ENCODE results near the gene PAOX.

The PAOX gene

DNA sequence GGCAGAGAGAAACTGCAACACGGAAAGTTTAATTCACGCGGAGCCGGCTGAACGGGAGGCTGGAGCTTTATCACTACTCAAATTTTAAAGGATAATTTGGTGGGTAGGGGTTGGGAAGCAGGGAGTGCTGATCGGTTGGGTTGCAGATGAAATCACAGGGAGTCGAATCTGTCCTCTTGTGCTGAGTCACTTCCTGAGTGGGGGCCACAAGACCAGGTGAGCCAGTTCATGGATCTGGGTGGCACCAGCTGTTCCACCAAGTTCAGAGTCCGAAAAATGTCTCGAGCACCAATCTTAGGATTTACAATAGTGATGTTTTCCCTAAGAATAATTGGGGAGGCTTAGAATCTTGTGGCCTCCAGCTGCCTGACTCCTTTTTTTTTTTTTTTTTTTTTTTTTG is 35.5 kb upstream of the PAOX start:
- TF ChIP-seq CTCF (IDR thresholded peaks at IDR 0.05), result no peak
- TF ChIP-seq ZFX (IDR thresholded peaks at IDR 0.05; ENCODE audit: borderline replicate concordance), result no peak
- H3K27ac ChIP-seq, result no peak overlapping the region

GRCh38 chr10:133344236-133344635 is 34.8 kb upstream of the PAOX start:
- TF ChIP-seq CTCF (IDR thresholded peaks at IDR 0.05) (no peak), ZFX (IDR thresholded peaks at IDR 0.05; ENCODE audit: borderline replicate concordance) (no peak)
- H3K27ac ChIP-seq, result no peak overlapping the region

DNA sequence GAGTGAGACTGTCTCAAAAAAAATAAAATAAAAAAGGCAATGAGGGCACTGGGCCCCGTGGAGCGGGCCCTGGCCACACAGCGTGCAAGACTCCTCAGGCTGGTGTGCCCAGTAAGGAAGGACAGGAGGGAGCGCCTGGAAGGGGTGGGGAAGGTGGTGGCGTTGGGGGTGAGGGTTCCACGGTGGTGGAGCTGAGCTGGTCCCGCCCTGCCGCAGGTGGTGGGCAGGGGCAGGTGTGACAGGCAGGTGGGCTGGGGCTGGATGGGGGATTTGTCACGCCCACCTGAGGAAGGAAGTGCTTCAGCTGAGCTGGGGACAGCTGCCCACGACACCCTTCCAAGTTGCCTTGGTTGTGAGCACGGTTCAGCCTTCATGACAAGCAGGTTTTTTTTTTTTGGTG is 32.6 kb upstream of the PAOX start:
- TF ChIP-seq CTCF (IDR thresholded peaks at IDR 0.05) (no peak), ZFX (IDR thresholded peaks at IDR 0.05; ENCODE audit: borderline replicate concordance) (no peak)
- H3K27ac ChIP-seq, result no peak overlapping the region

GRCh38 chr10:133347710-133348517 is 31.1 kb upstream of the PAOX start:
- no peak for TF ChIP-seq CTCF (IDR thresholded peaks at IDR 0.05)
- TF ChIP-seq ZFX (IDR thresholded peaks at IDR 0.05; ENCODE audit: borderline replicate concordance), result no peak
- H3K27ac ChIP-seq, result no peak overlapping the region

- no peak for TF ChIP-seq ZFX (IDR thresholded peaks at IDR 0.05; ENCODE audit: borderline replicate concordance)
- no peak for TF ChIP-seq CTCF (IDR thresholded peaks at IDR 0.05)
- no peak overlapping the region for H3K27ac ChIP-seq
Observed at GRCh38 chr10:133349160-133349568, 29.9 kb upstream of the PAOX start.

GRCh38 chr10:133349577-133350011 is 29.5 kb upstream of the PAOX start:
- H3K27ac ChIP-seq, result no peak overlapping the region
- TF ChIP-seq CTCF (IDR thresholded peaks at IDR 0.05) (no peak), ZFX (IDR thresholded peaks at IDR 0.05; ENCODE audit: borderline replicate concordance) (no peak)

GRCh38 chr10:133350283-133350949 is 28.6 kb upstream of the PAOX start:
- TF ChIP-seq ZFX (IDR thresholded peaks at IDR 0.05; ENCODE audit: borderline replicate concordance) (no peak), CTCF (IDR thresholded peaks at IDR 0.05) (no peak)
- H3K27ac ChIP-seq, result no peak overlapping the region

All from 22Rv1 (cell line).